Tibial artery (tissue), 4 donors: ENCODE results near the gene LYZL4.

Experiments used
- DNase-seq, 2 donors: peaks; one replicate each; pipeline ENCODE4 v3.0.0-alpha.2; 2019
- H3K27ac ChIP-seq, 2 donors: fragments of 200-600 bp; sonication (generic) in 1 of 2; 1 replicate in 1 of 2; 2 replicates in 1 of 2; pipeline ENCODE4 v1.5.1; 2018 to 2019; ENCODE audit warnings: mild to moderate bottlenecking in 1 of 2
- H3K27me3 ChIP-seq, 2 donors: fragments of 200-600 bp; sonication (generic) in 1 of 2; one replicate each; pipeline versions ENCODE4 v1.5.1 to v1.6.0; 2016 to 2019
- H3K36me3 ChIP-seq, 3 donors: fragments of 200-600 bp; sonication (generic) in 2 of 3; one replicate each; pipeline ENCODE4 v1.5.1; 2016 to 2019; ENCODE audit warnings: mild to moderate bottlenecking in 2 of 3
- H3K4me1 ChIP-seq, 4 donors: fragments of 200-600 bp; sonication (generic) in 2 of 4; 1 replicate in 3 of 4; 2 replicates in 1 of 4; pipeline ENCODE4 v1.5.1; 2016 to 2019
- H3K4me3 ChIP-seq, 2 donors: fragments of 200-600 bp; sonication (generic) in 1 of 2; 1 replicate in 1 of 2; 2 replicates in 1 of 2; pipeline ENCODE4 v1.5.1; 2018 to 2019; ENCODE audit warnings: mild to moderate bottlenecking in 2 of 2
- H3K9me3 ChIP-seq, 3 donors: fragments of 200-600 bp; sonication (generic) in 1 of 3; one replicate each; pipeline ENCODE4 v1.5.1; 2016 to 2019
- CTCF ChIP-seq, 2 experiments: fragments of 200-600 bp in 1 of 2; fragments of 450-650 bp in 1 of 2; IDR thresholded peaks; one replicate each; pipeline ENCODE4 v1.5.1; 2017 to 2019; ENCODE audit warnings: antibody characterized with exemption in 2 of 2, mild to moderate bottlenecking in 1 of 2, moderate library complexity in 1 of 2
- intact Hi-C: fragments of 100-400 bp; cut with DNase I; formaldehyde crosslinking; loops from one replicate; pipeline ENCODE4 v1.15.0; 2023; ENCODE audit warnings: low total_unique reads

LYZL4 gene

GRCh38 chr3:42355612-42356011 lies 54.8 kb downstream of the LYZL4 start:
- Histone ChIP-seq H3K36me3 (no peaks in the 10 kb centered on the region), H3K4me1 (peaks cover 0 to 17% (median 6%) of the 10 kb centered on the region in 4 donors), H3K27me3 (no peaks in the 10 kb centered on the region), H3K9me3 (peaks cover 0 to 5% (median 0%) of the 10 kb centered on the region in 3 donors), H3K4me3 (no peak overlapping the region), H3K27ac (no peak overlapping the region)
- DNase-seq, result no peak
- intact Hi-C loops, result no loop called here
- TF ChIP-seq CTCF (IDR thresholded peaks at IDR 0.05), result no peak

- H3K4me3 ChIP-seq, result no peak overlapping the region
- intact Hi-C loops, result no loop called here
Observed at GRCh38 chr3:42353631-42354030, 56.8 kb downstream of the LYZL4 start.

GRCh38 chr3:42351207-42351606 lies 59.2 kb downstream of the LYZL4 start:
- H3K36me3 ChIP-seq, result no peaks in the 10 kb centered on the region
- H3K4me1 ChIP-seq, result peaks cover 0 to 17% (median 6%) of the 10 kb centered on the region in 4 donors
- DNase-seq, result no peak
- H3K9me3 ChIP-seq, result peaks cover 0 to 4% (median 0%) of the 10 kb centered on the region in 3 donors
- H3K27me3 ChIP-seq, result no peaks in the 10 kb centered on the region
- intact Hi-C loops, result no loop called here
- no peak overlapping the region for H3K27ac ChIP-seq
- H3K4me3 ChIP-seq, result no peak overlapping the region
- TF ChIP-seq CTCF (IDR thresholded peaks at IDR 0.05), result no peak

More at GRCh38 chr3:42353631-42354030, 56.8 kb downstream of the LYZL4 start:
- peaks cover 0 to 5% (median 0%) of the 10 kb centered on the region in 3 donors for H3K9me3 ChIP-seq
- H3K27ac ChIP-seq, result no peak overlapping the region
- no peak for DNase-seq
- no peak for TF ChIP-seq CTCF (IDR thresholded peaks at IDR 0.05)
- H3K27me3 ChIP-seq, result no peaks in the 10 kb centered on the region
- no peaks in the 10 kb centered on the region for H3K36me3 ChIP-seq
- peaks cover 0 to 17% (median 6%) of the 10 kb centered on the region in 4 donors for H3K4me1 ChIP-seq

GRCh38 chr3:42349765-42350594 lies 60.4 kb downstream of the LYZL4 start:
- intact Hi-C loops, result no loop called here
- no peak overlapping the region for H3K4me3 ChIP-seq
- no peaks in the 10 kb centered on the region for H3K36me3 ChIP-seq

GRCh38 chr3:42347928-42348327 lies 62.5 kb downstream of the LYZL4 start:
- Histone ChIP-seq H3K36me3 (no peaks in the 10 kb centered on the region), H3K4me1 (peaks cover 0 to 4% (median 2%) of the 10 kb centered on the region in 4 donors), H3K27ac (no peak overlapping the region), H3K9me3 (no peaks in the 10 kb centered on the region), H3K4me3 (no peak overlapping the region), H3K27me3 (no peaks in the 10 kb centered on the region)
- DNase-seq, result no peak
- intact Hi-C loops, result no loop called here
- TF ChIP-seq CTCF (IDR thresholded peaks at IDR 0.05), result no peak

More at GRCh38 chr3:42349765-42350594, 60.4 kb downstream of the LYZL4 start:
- Histone ChIP-seq H3K27me3 (no peaks in the 10 kb centered on the region), H3K9me3 (no peaks in the 10 kb centered on the region), H3K27ac (no peak overlapping the region), H3K4me1 (peaks cover 0 to 17% (median 6%) of the 10 kb centered on the region in 4 donors)
- TF ChIP-seq CTCF (IDR thresholded peaks at IDR 0.05), result no peak
- no peak for DNase-seq
